Measurements from ENCODE around the gene SREBF1.

DNA sequence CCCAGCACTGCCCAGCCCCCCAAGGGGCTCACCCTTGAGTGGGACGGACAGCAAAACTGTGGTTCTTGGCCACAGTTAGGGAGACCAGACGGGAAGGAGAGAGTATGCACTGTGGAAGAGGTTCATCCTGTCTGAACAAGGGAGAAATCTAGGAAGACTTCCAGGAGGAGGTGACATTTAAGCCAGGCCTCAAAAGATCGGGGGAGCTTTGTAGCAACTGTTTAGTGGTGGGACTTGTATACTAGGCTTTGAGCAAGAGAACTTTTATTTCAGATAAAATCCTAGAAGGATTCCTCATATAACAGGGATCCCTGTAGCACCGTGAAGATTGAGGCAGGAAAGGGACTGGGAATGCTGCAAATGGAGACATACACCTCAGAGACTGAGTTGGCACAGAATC, 30.8 kb downstream of the SREBF1 start:
- TF ChIP-seq, protein P1, sequence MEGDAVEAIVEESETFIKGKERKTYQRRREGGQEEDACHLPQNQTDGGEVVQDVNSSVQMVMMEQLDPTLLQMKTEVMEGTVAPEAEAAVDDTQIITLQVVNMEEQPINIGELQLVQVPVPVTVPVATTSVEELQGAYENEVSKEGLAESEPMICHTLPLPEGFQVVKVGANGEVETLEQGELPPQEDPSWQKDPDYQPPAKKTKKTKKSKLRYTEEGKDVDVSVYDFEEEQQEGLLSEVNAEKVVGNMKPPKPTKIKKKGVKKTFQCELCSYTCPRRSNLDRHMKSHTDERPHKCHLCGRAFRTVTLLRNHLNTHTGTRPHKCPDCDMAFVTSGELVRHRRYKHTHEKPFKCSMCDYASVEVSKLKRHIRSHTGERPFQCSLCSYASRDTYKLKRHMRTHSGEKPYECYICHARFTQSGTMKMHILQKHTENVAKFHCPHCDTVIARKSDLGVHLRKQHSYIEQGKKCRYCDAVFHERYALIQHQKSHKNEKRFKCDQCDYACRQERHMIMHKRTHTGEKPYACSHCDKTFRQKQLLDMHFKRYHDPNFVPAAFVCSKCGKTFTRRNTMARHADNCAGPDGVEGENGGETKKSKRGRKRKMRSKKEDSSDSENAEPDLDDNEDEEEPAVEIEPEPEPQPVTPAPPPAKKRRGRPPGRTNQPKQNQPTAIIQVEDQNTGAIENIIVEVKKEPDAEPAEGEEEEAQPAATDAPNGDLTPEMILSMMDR (IDR thresholded peaks at IDR 0.05) = no peak
- no peak for TF ChIP-seq POLR2A (IDR thresholded peaks at IDR 0.05)
